CD8-positive, alpha-beta memory T cell (primary cell): ENCODE measurements around the gene BATF. TPM values are rescaled to one million over a fixed set of nuclear protein-coding genes. Genes with fewer than 3 reads are reported as not detected.

Experiments
- CTCF ChIA-PET: fragments of 350-600 bp; sonication (Branson Sonifier 250); formaldehyde crosslinking; loops from one replicate; lab custom pipeline; 2021; ENCODE audit warnings: antibody characterized with exemption; lab: Charles Lee
- POLR2A ChIA-PET: fragments of 350-600 bp; sonication (Branson Sonifier 250); formaldehyde crosslinking; loops from one replicate; lab custom pipeline; 2021; ENCODE audit warnings: antibody characterized with exemption; lab: Charles Lee
- DNase-seq, 5 donors: peaks; one replicate each; pipeline versions ENCODE4 v3.0.0 to v3.0.0-alpha.2; 2020 to 2022; ENCODE audit warnings: mixed read lengths in 1 of 5
- H3K27ac ChIP-seq: one replicate; pipeline ENCODE4 v1.7.0; 2013; ENCODE audit warnings: low read depth, mild to moderate bottlenecking, low read length, moderate library complexity
- H3K27me3 ChIP-seq: 2 replicates; pipeline ENCODE4 v1.7.0; 2013; ENCODE audit warnings: low read length, mild to moderate bottlenecking; ENCODE audit not compliant: insufficient read depth, poor library complexity, severe bottlenecking
- H3K36me3 ChIP-seq: 2 replicates; pipeline ENCODE4 v1.7.0; 2013; ENCODE audit warnings: mild to moderate bottlenecking, low read length, moderate library complexity; ENCODE audit not compliant: insufficient read depth
- H3K4me1 ChIP-seq: 2 replicates; pipeline ENCODE4 v1.7.0; 2013; ENCODE audit warnings: mild to moderate bottlenecking, low read length, moderate library complexity; ENCODE audit not compliant: insufficient read depth
- H3K4me3 ChIP-seq: 2 replicates; pipeline ENCODE4 v1.7.0; 2013; ENCODE audit warnings: mild to moderate bottlenecking, low read length
- H3K9me3 ChIP-seq: 2 replicates; pipeline ENCODE4 v1.7.0; 2013; ENCODE audit warnings: mild to moderate bottlenecking, low read length
- H3K27ac Mint-ChIP-seq, 8 donors: one replicate each; pipeline ENCODE4 v1.8.0; 2020 to 2021; ENCODE audit warnings: mixed read lengths in 8 of 8, mild to moderate bottlenecking in 6 of 8, inconsistent platforms in 3 of 8, moderate library complexity in 3 of 8
- H3K27me3 Mint-ChIP-seq, 2 donors: one replicate each; pipeline ENCODE4 v1.8.0; 2020 to 2021; ENCODE audit warnings: mixed read lengths in 2 of 2, mild to moderate bottlenecking in 1 of 2, moderate library complexity in 1 of 2
- H3K36me3 Mint-ChIP-seq, 3 donors: one replicate each; pipeline ENCODE4 v1.8.0; 2020 to 2021; ENCODE audit warnings: mixed read lengths in 3 of 3, inconsistent platforms in 1 of 3, mild to moderate bottlenecking in 1 of 3
- H3K4me1 Mint-ChIP-seq, 3 donors: one replicate each; pipeline ENCODE4 v1.8.0; 2020 to 2021; ENCODE audit warnings: mixed read lengths in 3 of 3, inconsistent platforms in 1 of 3, mild to moderate bottlenecking in 1 of 3
- H3K4me3 Mint-ChIP-seq, 7 donors: one replicate each; pipeline ENCODE4 v1.8.0; 2020 to 2021; ENCODE audit warnings: mixed read lengths in 7 of 7, mild to moderate bottlenecking in 6 of 7, moderate library complexity in 4 of 7, inconsistent platforms in 2 of 7
- H3K9me3 Mint-ChIP-seq, 5 donors: one replicate each; pipeline ENCODE4 v1.8.0; 2020 to 2022; ENCODE audit warnings: mixed read lengths in 5 of 5, mild to moderate bottlenecking in 3 of 5, moderate library complexity in 2 of 5, inconsistent platforms in 1 of 5
- polyA plus RNA-seq: library from polyadenylated mRNA; unstranded; fragments of 300-500 nt; fragmentation: Illumina TruSeq; gene quantifications from one replicate; pipeline ENCODE4 v1.2.3, GENCODE V29; 2021
- total RNA-seq, 2 experiments: library from RNA; stranded (reverse); gene quantifications; one replicate each; pipeline ENCODE4 v1.2.3, GENCODE V29; 2021

BATF gene
- total and polyA plus RNA-seq, 3 experiments from 2014 or later, result 60.4 to 172 (median 165) TPM

GRCh38 chr14:75525969-75526368, 3.7 kb downstream of the BATF start:
- no peak overlapping the region for H3K27ac ChIP-seq
- Mint-ChIP-seq H3K4me3 (peak overlapping the region; percentile 51 to 100 (median 99)), H3K27ac (peak overlapping the region in 7 of 8 donors; percentile 19 to 98 (median 80)), H3K4me1 (peaks cover 77 to 89% (median 87%) of the 10 kb centered on the region in 3 donors), H3K9me3 (no peaks in the 10 kb centered on the region), H3K27me3 (no peaks in the 10 kb centered on the region), H3K36me3 (peaks cover 4 to 54% (median 22%) of the 10 kb centered on the region in 3 donors)
- H3K36me3 ChIP-seq, result no peaks in the 10 kb centered on the region
- no peaks in the 10 kb centered on the region for H3K27me3 ChIP-seq
- H3K9me3 ChIP-seq, result no peaks in the 10 kb centered on the region
- no peak for DNase-seq
- CTCF ChIA-PET, result interaction anchor here (1.3 to 3.9 kb wide), 5 partner anchors 9 to 37 kb away, joined by 4 to 19 read pairs (median 9); no protein-coding TSS in a partner anchor
- POLR2A ChIA-PET, result interaction anchor here (1.1 kb wide), 1 partner anchor 13 kb away, joined by 6 read pairs; no protein-coding TSS in a partner anchor
- H3K4me3 ChIP-seq, result peak overlapping the region; percentile 4
- peaks cover 62% of the 10 kb centered on the region for H3K4me1 ChIP-seq

GRCh38 chr14:75527449-75528163, 5.3 kb downstream of the BATF start:
- peaks cover 57% of the 10 kb centered on the region for H3K4me1 ChIP-seq

GRCh38 chr14:75531256-75531655, 9.0 kb downstream of the BATF start:
- POLR2A ChIA-PET, result no interaction called here
- Histone ChIP-seq H3K27me3 (no peaks in the 10 kb centered on the region), H3K4me3 (no peak overlapping the region), H3K9me3 (no peaks in the 10 kb centered on the region), H3K4me1 (peaks cover 24% of the 10 kb centered on the region), H3K36me3 (peaks cover 6% of the 10 kb centered on the region), H3K27ac (no peak overlapping the region)
- no peak for DNase-seq
- no peaks in the 10 kb centered on the region for H3K27me3 Mint-ChIP-seq
- H3K36me3 Mint-ChIP-seq, result peaks cover under 1 to 63% (median 26%) of the 10 kb centered on the region in 3 donors
- H3K4me1 Mint-ChIP-seq, result peaks cover 61 to 86% (median 80%) of the 10 kb centered on the region in 3 donors
- H3K4me3 Mint-ChIP-seq, result peak overlapping the region in 3 of 7 donors; percentile 4 to 14 (median 10)
- H3K9me3 Mint-ChIP-seq, result no peaks in the 10 kb centered on the region
- H3K27ac Mint-ChIP-seq, result peak overlapping the region; percentile 17 to 92 (median 61)
- CTCF ChIA-PET, result interaction anchor here (1.0 to 2.0 kb wide), 4 partner anchors 9 to 30 kb away, joined by 3 to 8 read pairs (median 4); partner anchors contain the start of gene BATF

More at GRCh38 chr14:75527449-75528163, 5.3 kb downstream of the BATF start:
- Mint-ChIP-seq H3K9me3 (no peaks in the 10 kb centered on the region), H3K4me3 (peak overlapping the region; percentile 10 to 63 (median 55)), H3K36me3 (peaks cover 4 to 62% (median 29%) of the 10 kb centered on the region in 3 donors), H3K4me1 (peaks cover 79 to 89% (median 89%) of the 10 kb centered on the region in 3 donors), H3K27ac (peak overlapping the region; percentile 25 to 88 (median 68)), H3K27me3 (no peaks in the 10 kb centered on the region)
- H3K27me3 ChIP-seq, result no peaks in the 10 kb centered on the region
- H3K4me3 ChIP-seq, result no peak overlapping the region
- no peak overlapping the region for H3K27ac ChIP-seq
- no peaks in the 10 kb centered on the region for H3K36me3 ChIP-seq
- no peaks in the 10 kb centered on the region for H3K9me3 ChIP-seq
- no peak for DNase-seq
- CTCF ChIA-PET, result interaction anchor here (0.8 to 3.1 kb wide), 8 partner anchors 8 to 34 kb away, joined by 4 to 12 read pairs (median 6); no protein-coding TSS in a partner anchor
- POLR2A ChIA-PET, result no interaction called here

- Mint-ChIP-seq H3K36me3 (peaks cover 0 to 59% (median 23%) of the 10 kb centered on the region in 3 donors), H3K27me3 (no peaks in the 10 kb centered on the region), H3K4me3 (peak overlapping the region in 1 of 7 donors; percentile 10), H3K4me1 (peaks cover 56 to 83% (median 76%) of the 10 kb centered on the region in 3 donors), H3K27ac (peak overlapping the region; percentile 21 to 92 (median 58)), H3K9me3 (no peaks in the 10 kb centered on the region)
- peaks cover 7% of the 10 kb centered on the region for H3K36me3 ChIP-seq
- DNase-seq, result no peak
- H3K9me3 ChIP-seq, result no peaks in the 10 kb centered on the region
- H3K27ac ChIP-seq, result no peak overlapping the region
- CTCF ChIA-PET, result interaction anchor here (1.0 to 2.0 kb wide), 3 partner anchors 10 to 29 kb away, joined by 3 to 8 read pairs (median 4); partner anchors contain the start of gene BATF
- no peaks in the 10 kb centered on the region for H3K27me3 ChIP-seq
- H3K4me1 ChIP-seq, result peaks cover 19% of the 10 kb centered on the region
- POLR2A ChIA-PET, result no interaction called here
- no peak overlapping the region for H3K4me3 ChIP-seq
Observed at GRCh38 chr14:75531660-75532317, 9.5 kb downstream of the BATF start.

GRCh38 chr14:75533791-75534555, 11.7 kb downstream of the BATF start:
- Mint-ChIP-seq H3K36me3 (peaks cover 0 to 51% (median 12%) of the 10 kb centered on the region in 3 donors), H3K4me1 (peaks cover 48 to 75% (median 70%) of the 10 kb centered on the region in 3 donors), H3K4me3 (peak overlapping the region in 4 of 7 donors; percentile 0 to 26 (median 12)), H3K27ac (peak overlapping the region; percentile 21 to 90 (median 72)), H3K27me3 (no peaks in the 10 kb centered on the region), H3K9me3 (no peaks in the 10 kb centered on the region)
- no peaks in the 10 kb centered on the region for H3K9me3 ChIP-seq
- H3K36me3 ChIP-seq, result peaks cover 10% of the 10 kb centered on the region
- no peak for DNase-seq
- CTCF ChIA-PET, result interaction anchor here (1.2 to 1.4 kb wide), 2 partner anchors 9 to 27 kb away, joined by 3 to 6 read pairs; no protein-coding TSS in a partner anchor
- no peaks in the 10 kb centered on the region for H3K27me3 ChIP-seq
- no peak overlapping the region for H3K27ac ChIP-seq
- POLR2A ChIA-PET, result interaction anchor here (0.6 kb wide), 1 partner anchor 9 kb away, joined by 3 read pairs; no protein-coding TSS in a partner anchor
- H3K4me1 ChIP-seq, result peaks cover 8% of the 10 kb centered on the region
- H3K4me3 ChIP-seq, result no peak overlapping the region

GRCh38 chr14:75535164-75535898, 13.1 kb downstream of the BATF start:
- Histone ChIP-seq H3K9me3 (no peaks in the 10 kb centered on the region), H3K4me3 (no peak overlapping the region), H3K36me3 (peaks cover 10% of the 10 kb centered on the region), H3K27ac (no peak overlapping the region), H3K27me3 (no peaks in the 10 kb centered on the region), H3K4me1 (peaks cover 22% of the 10 kb centered on the region)
- ChIA-PET CTCF (interaction anchor here (0.9 kb wide), 1 partner anchor 9 kb away, joined by 5 read pairs; no protein-coding TSS in a partner anchor), POLR2A (no interaction called here)
- H3K9me3 Mint-ChIP-seq, result no peaks in the 10 kb centered on the region
- H3K27me3 Mint-ChIP-seq, result no peaks in the 10 kb centered on the region
- no peak overlapping the region for H3K4me3 Mint-ChIP-seq
- peaks cover 0 to 44% (median 12%) of the 10 kb centered on the region in 3 donors for H3K36me3 Mint-ChIP-seq
- peaks cover 58 to 82% (median 75%) of the 10 kb centered on the region in 3 donors for H3K4me1 Mint-ChIP-seq
- H3K27ac Mint-ChIP-seq, result peak overlapping the region in 6 of 8 donors; percentile 46 to 89 (median 65)
- DNase-seq, result no peak
